ENCODE results near the gene STX4.

- TF ChIP-seq POLR2A (IDR thresholded peaks at IDR 0.05): no peak
- TF ChIP-seq CTCF (IDR thresholded peaks at IDR 0.05): no peak
These were observed 45.4 kb downstream of the STX4 start for GRCh38 chr16:31078597-31079341.

All from esophagus squamous epithelium (tissue), 4 donors.